HL-60 (cell line): ENCODE measurements around the gene EPDR1.
"Not testable (repeated sequence)": the region's sequence is repeated elsewhere in the genome, so short reads cannot be mapped to it uniquely, and the experiment has no call there.

Experiments used
- DNase-seq, 2 experiments: peaks; one replicate each; pipeline ENCODE4 v3.0.0-alpha.2; 2010 to 2020; ENCODE audit warnings: low read depth in 1 of 2, low spot score in 1 of 2
- H3K27ac ChIP-seq: fragments of 250-450 bp; sonication (Bioruptor Pico); replicated peaks from 2 replicates; pipeline ENCODE4 v1.5.1; 2020; ENCODE audit warnings: mild to moderate bottlenecking, moderate library complexity
- H3K27me3 ChIP-seq: fragments of 250-450 bp; sonication (Bioruptor Pico); 2 replicates; pipeline ENCODE4 v1.5.1; 2021; ENCODE audit warnings: mild to moderate bottlenecking, moderate library complexity; ENCODE audit not compliant: insufficient read depth, poor library complexity, severe bottlenecking
- H3K4me3 ChIP-seq: replicated peaks from 2 replicates; pipeline ENCODE4 v1.5.1; 2011; ENCODE audit warnings: mild to moderate bottlenecking, control low read depth, low read length; ENCODE audit not compliant: insufficient read depth
- GABPA ChIP-seq: IDR thresholded peaks from 2 replicates; pipeline ENCODE4 v1.6.1; 2012; ENCODE audit warnings: low read depth
- POLR2AphosphoS5 ChIP-seq: IDR thresholded peaks from 2 replicates; pipeline ENCODE4 v1.6.1; 2012; ENCODE audit warnings: low read depth
- REST ChIP-seq: IDR thresholded peaks from 2 replicates; pipeline ENCODE4 v1.6.1; 2012; ENCODE audit warnings: low read depth; ENCODE audit not compliant: insufficient replicate concordance
- SPI1 ChIP-seq: IDR thresholded peaks from 2 replicates; pipeline ENCODE4 v1.6.1; 2012; ENCODE audit warnings: low read depth, mild to moderate bottlenecking, borderline replicate concordance
- TF ChIP-seq, protein P1 (sequence below): IDR thresholded peaks from one replicate; pipeline ENCODE4 v1.5.1; 2011; ENCODE audit warnings: low read length, control low read depth, inconsistent platforms; ENCODE audit not compliant: insufficient read depth

Gene EPDR1

DNA sequence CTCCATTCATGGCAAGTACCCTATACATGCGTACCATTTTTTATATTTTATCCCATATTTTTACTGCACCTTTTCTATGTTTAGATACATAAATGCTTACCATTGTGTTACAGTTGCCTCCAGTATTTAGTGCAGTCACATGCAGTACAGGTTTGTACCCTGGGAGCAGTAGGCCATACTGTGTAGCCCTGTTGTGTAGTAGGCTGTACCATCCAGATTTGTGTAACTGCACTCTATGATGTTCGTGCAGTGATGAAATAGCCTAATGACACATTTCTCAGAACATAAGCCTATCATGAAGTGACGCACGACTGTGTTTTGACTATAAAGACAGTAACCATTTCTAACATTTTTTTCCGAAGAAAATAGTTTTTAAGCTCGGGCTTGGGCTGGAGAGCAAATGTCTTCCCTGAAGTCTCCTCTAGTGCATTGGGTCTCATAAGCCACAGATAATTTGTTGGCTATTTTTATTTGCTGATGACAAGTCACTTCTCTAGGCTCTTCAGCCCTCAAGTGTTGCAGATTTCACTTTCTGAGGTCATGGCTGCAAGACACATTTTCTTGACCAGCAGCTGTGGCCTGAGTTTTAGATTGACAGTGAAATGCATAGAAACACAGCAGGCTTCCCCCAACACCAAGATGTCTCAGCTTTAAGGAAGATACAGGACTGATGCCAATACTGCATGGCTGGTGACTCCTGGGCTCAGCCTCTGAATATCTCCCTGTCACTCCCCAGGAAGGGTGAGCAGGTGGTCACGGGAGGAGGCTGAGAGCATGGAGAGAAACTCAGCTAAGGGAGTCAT lies 26.9 kb downstream of the EPDR1 start:
- no peak for DNase-seq
- Histone ChIP-seq H3K27me3 (no peaks in the 10 kb centered on the region), H3K27ac (no peak overlapping the region), H3K4me3 (no peak overlapping the region)
- TF ChIP-seq REST, result no peak
- TF ChIP-seq GABPA, result no peak
- no peak for TF ChIP-seq POLR2AphosphoS5
- TF ChIP-seq, protein P1, sequence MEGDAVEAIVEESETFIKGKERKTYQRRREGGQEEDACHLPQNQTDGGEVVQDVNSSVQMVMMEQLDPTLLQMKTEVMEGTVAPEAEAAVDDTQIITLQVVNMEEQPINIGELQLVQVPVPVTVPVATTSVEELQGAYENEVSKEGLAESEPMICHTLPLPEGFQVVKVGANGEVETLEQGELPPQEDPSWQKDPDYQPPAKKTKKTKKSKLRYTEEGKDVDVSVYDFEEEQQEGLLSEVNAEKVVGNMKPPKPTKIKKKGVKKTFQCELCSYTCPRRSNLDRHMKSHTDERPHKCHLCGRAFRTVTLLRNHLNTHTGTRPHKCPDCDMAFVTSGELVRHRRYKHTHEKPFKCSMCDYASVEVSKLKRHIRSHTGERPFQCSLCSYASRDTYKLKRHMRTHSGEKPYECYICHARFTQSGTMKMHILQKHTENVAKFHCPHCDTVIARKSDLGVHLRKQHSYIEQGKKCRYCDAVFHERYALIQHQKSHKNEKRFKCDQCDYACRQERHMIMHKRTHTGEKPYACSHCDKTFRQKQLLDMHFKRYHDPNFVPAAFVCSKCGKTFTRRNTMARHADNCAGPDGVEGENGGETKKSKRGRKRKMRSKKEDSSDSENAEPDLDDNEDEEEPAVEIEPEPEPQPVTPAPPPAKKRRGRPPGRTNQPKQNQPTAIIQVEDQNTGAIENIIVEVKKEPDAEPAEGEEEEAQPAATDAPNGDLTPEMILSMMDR, result no peak
- no peak for TF ChIP-seq SPI1

GRCh38 chr7:37947941-37948210 lies 27.4 kb downstream of the EPDR1 start:
- TF ChIP-seq POLR2AphosphoS5 (no peak), GABPA (no peak)
- no peak overlapping the region for H3K27ac ChIP-seq
- no peaks in the 10 kb centered on the region for H3K27me3 ChIP-seq
- DNase-seq, result no peak
- no peak overlapping the region for H3K4me3 ChIP-seq

DNA sequence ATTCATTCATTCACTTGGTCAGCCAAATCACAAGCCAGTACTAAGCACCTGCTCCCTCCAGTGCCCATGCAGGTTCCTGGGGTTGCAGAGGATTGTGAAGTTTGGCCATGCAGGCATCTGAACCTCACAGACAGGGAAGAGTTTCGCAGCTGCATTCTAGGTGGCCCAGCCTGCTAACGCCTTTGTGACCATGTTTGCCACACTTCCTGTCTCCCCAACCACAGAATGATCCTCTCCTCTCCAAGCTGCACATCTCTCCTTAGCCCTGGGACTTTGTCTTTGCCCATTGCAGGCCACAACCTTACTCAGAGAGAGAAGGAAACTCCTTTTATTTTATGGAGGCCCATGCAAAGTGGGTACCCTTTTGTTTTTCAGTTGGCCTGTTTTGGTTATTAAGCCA lies 31.8 kb downstream of the EPDR1 start:
- DNase-seq, result peak; percentile 79 to 90
- no peaks in the 10 kb centered on the region for H3K27me3 ChIP-seq
- TF ChIP-seq SPI1 (peak; percentile 51; the same call in 1 of the 2 replicates), POLR2AphosphoS5 (peak; percentile 90), GABPA (peak; percentile 54; the same call in 1 of the 2 replicates), REST (no peak)
- TF ChIP-seq, protein P1, result no peak
- H3K4me3 ChIP-seq, result no peak overlapping the region
- peak overlapping the region; percentile 53 for H3K27ac ChIP-seq

GRCh38 chr7:37954217-37954616 lies 33.8 kb downstream of the EPDR1 start:
- H3K27ac ChIP-seq, H3K27me3 ChIP-seq, H3K4me3 ChIP-seq, DNase-seq: not testable (repeated sequence)

GRCh38 chr7:37956791-37957190 lies 36.4 kb downstream of the EPDR1 start:
- H3K4me3 ChIP-seq, result no peak overlapping the region
- no peak overlapping the region for H3K27ac ChIP-seq
- no peak for TF ChIP-seq SPI1
- no peak for TF ChIP-seq POLR2AphosphoS5
- TF ChIP-seq, protein P1, result no peak
- no peak for TF ChIP-seq GABPA
- no peak for DNase-seq
- H3K27me3 ChIP-seq, result no peaks in the 10 kb centered on the region
